PC-3 (cell line): ENCODE data around the gene E2F7.

Experiments
- CTCF ChIP-seq: fragments of 300-600 bp; sonication (generic); conservative IDR thresholded peaks from 2 replicates; pipeline ENCODE4 v1.5.1; 2017; ENCODE audit warnings: antibody characterized with exemption, low read depth, mild to moderate bottlenecking, low read length
- EZH2 ChIP-seq: fragments of 300-600 bp; sonication (generic); IDR thresholded peaks from one replicate; pipeline ENCODE4 v1.6.1; 2017; ENCODE audit warnings: antibody characterized with exemption, mild to moderate bottlenecking, low read length; ENCODE audit not compliant: unreplicated experiment
- EZH2phosphoT487 ChIP-seq: fragments of 300-600 bp; sonication (generic); IDR thresholded peaks from 2 replicates; pipeline ENCODE4 v1.6.1; 2018; ENCODE audit warnings: mild to moderate bottlenecking, antibody characterized with exemption, low read length, borderline replicate concordance

GRCh38 chr12:77065361-77066204, at the start of gene E2F7:
- TF ChIP-seq CTCF (no peak), EZH2 (no peak), EZH2phosphoT487 (no peak)
